CD14-positive monocyte (primary cell): ENCODE data around the gene ANO9. TPM values are rescaled to one million over a fixed set of nuclear protein-coding genes. Genes with fewer than 3 reads are reported as not detected.

Experiments used
- DNase-seq, 3 donors: peaks; one replicate each; pipeline ENCODE4 v3.0.0-alpha.2; 2011 to 2022
- H2AFZ ChIP-seq: 2 replicates; pipeline ENCODE4 v1.6.0; 2012; ENCODE audit warnings: mild to moderate bottlenecking, low read depth, low read length, inconsistent platforms; ENCODE audit not compliant: insufficient read depth, poor library complexity, severe bottlenecking
- H3K27ac ChIP-seq, 2 donors: 1 replicate in 1 of 2; 2 replicates in 1 of 2; pipeline ENCODE4 v1.5.1; 2012 to 2013; ENCODE audit warnings: low read length in 2 of 2, control low read depth in 1 of 2, inconsistent platforms in 1 of 2, low read depth in 1 of 2, mild to moderate bottlenecking in 1 of 2
- H3K27me3 ChIP-seq, 2 donors: one replicate each; pipeline versions ENCODE4 v1.6.0 to v1.6.1; 2011 to 2013; ENCODE audit warnings: low read length in 2 of 2; ENCODE audit not compliant: control insufficient read depth in 2 of 2, insufficient read depth in 2 of 2
- H3K36me3 ChIP-seq, 2 donors: replicated peaks in 1 of 2; 1 replicate in 1 of 2; 2 replicates in 1 of 2; pipeline versions ENCODE4 v1.5.1 to v1.6.1; 2012 to 2013; ENCODE audit warnings: low read length in 2 of 2, control low read depth in 1 of 2, inconsistent platforms in 1 of 2, mild to moderate bottlenecking in 1 of 2; ENCODE audit not compliant: insufficient read depth in 2 of 2, control insufficient read depth in 1 of 2
- H3K4me1 ChIP-seq, 2 donors: 1 replicate in 1 of 2; 2 replicates in 1 of 2; pipeline versions ENCODE4 v1.5.1 to v1.6.1; 2012 to 2013; ENCODE audit warnings: low read length in 2 of 2, control low read depth in 1 of 2, inconsistent platforms in 1 of 2, mild to moderate bottlenecking in 1 of 2, moderate library complexity in 1 of 2; ENCODE audit not compliant: insufficient read depth in 2 of 2, control insufficient read depth in 1 of 2
- H3K4me2 ChIP-seq: replicated peaks from 2 replicates; pipeline ENCODE3; 2012; ENCODE audit warnings: low read length, moderate library complexity, mild to moderate bottlenecking; ENCODE audit not compliant: poor library complexity, severe bottlenecking; ENCODE audit errors: extremely low read depth
- H3K4me3 ChIP-seq, 3 experiments: fragments of 200-600 bp in 1 of 3; sonication (generic) in 1 of 3; replicated peaks in 1 of 3; 1 replicate in 2 of 3; 2 replicates in 1 of 3; pipeline ENCODE4 v1.5.1; 2011 to 2013; ENCODE audit warnings: low read length in 3 of 3, mild to moderate bottlenecking in 3 of 3, control low read depth in 2 of 3, low read depth in 2 of 3, inconsistent platforms in 1 of 3, moderate library complexity in 1 of 3
- H3K79me2 ChIP-seq: 2 replicates; pipeline ENCODE4 v1.6.0; 2012; ENCODE audit warnings: mild to moderate bottlenecking, control low read depth, inconsistent platforms, low read length, moderate library complexity; ENCODE audit not compliant: insufficient read depth
- H3K9ac ChIP-seq: 2 replicates; pipeline ENCODE4 v1.6.0; 2017; ENCODE audit warnings: low read length, mild to moderate bottlenecking; ENCODE audit not compliant: insufficient read depth, poor library complexity, severe bottlenecking
- H3K9me3 ChIP-seq, 2 donors: replicated peaks in 1 of 2; 1 replicate in 1 of 2; 2 replicates in 1 of 2; pipeline versions ENCODE4 v1.5.1 to v1.6.1; 2012 to 2013; ENCODE audit warnings: low read length in 2 of 2, control low read depth in 1 of 2; ENCODE audit not compliant: control insufficient read depth in 1 of 2, insufficient read depth in 1 of 2
- H4K20me1 ChIP-seq: 2 replicates; pipeline ENCODE4 v1.6.0; 2012; ENCODE audit warnings: mild to moderate bottlenecking, low read length, control low read depth, moderate library complexity; ENCODE audit not compliant: insufficient read depth
- H3K27ac Mint-ChIP-seq, 7 donors: one replicate each; pipeline ENCODE4 v1.8.0; 2020; ENCODE audit warnings: mild to moderate bottlenecking in 7 of 7, mixed read lengths in 7 of 7, moderate library complexity in 6 of 7, inconsistent platforms in 2 of 7
- H3K27me3 Mint-ChIP-seq, 3 donors: one replicate each; pipeline ENCODE4 v1.8.0; 2021 to 2022; ENCODE audit warnings: low read depth in 3 of 3, mild to moderate bottlenecking in 3 of 3, mixed read lengths in 3 of 3, moderate library complexity in 3 of 3, inconsistent platforms in 1 of 3
- H3K36me3 Mint-ChIP-seq, 2 donors: one replicate each; pipeline ENCODE4 v1.8.0; 2020; ENCODE audit warnings: mixed read lengths in 2 of 2, inconsistent platforms in 1 of 2, mild to moderate bottlenecking in 1 of 2
- H3K4me1 Mint-ChIP-seq: one replicate; pipeline ENCODE4 v1.8.0; 2020; ENCODE audit warnings: mild to moderate bottlenecking, mixed read lengths
- H3K4me3 Mint-ChIP-seq, 2 donors: one replicate each; pipeline ENCODE4 v1.8.0; 2020; ENCODE audit warnings: mild to moderate bottlenecking in 2 of 2, mixed read lengths in 2 of 2, moderate library complexity in 1 of 2
- H3K9me3 Mint-ChIP-seq, 7 donors: one replicate each; pipeline ENCODE4 v1.8.0; 2020 to 2022; ENCODE audit warnings: mixed read lengths in 7 of 7, mild to moderate bottlenecking in 6 of 7, moderate library complexity in 6 of 7, inconsistent platforms in 2 of 7
- CTCF ChIP-seq: fragments of 200-600 bp; IDR thresholded peaks from one replicate; pipeline ENCODE4 v1.8.0; 2022; ENCODE audit warnings: antibody characterized with exemption, mild to moderate bottlenecking
- WGBS: methylation state at CpG from one replicate; pipeline ENCODE4 v1.1.5; 2013; ENCODE audit warnings: missing lambda C conversion rate; ENCODE audit not compliant: insufficient coverage; 5-methylcytosine and 5-hydroxymethylcytosine counted together
- intact Hi-C, 2 donors: fragments of 100-400 bp; cut with micrococcal nuclease; formaldehyde crosslinking; loops; one replicate each; pipeline versions ENCODE4 v1.15.0 to v1.15.1; 2023
- polyA plus RNA-seq, 3 donors: library from polyadenylated mRNA; depleted of rRNA in 1 of 3; unstranded in 2 of 3; stranded (reverse) in 1 of 3; fragments of 300-500 nt in 2 of 3; fragments of >200 nt in 1 of 3; fragmentation: Illumina TruSeq in 2 of 3; gene quantifications; 1 replicate in 2 of 3; 2 replicates in 1 of 3; pipeline ENCODE4 v1.2.3, GENCODE V29; 2012 to 2021

The ANO9 gene
- polyA plus RNA-seq, 3 donors, result 0.18 to 0.24 TPM; not detected in 1

DNA sequence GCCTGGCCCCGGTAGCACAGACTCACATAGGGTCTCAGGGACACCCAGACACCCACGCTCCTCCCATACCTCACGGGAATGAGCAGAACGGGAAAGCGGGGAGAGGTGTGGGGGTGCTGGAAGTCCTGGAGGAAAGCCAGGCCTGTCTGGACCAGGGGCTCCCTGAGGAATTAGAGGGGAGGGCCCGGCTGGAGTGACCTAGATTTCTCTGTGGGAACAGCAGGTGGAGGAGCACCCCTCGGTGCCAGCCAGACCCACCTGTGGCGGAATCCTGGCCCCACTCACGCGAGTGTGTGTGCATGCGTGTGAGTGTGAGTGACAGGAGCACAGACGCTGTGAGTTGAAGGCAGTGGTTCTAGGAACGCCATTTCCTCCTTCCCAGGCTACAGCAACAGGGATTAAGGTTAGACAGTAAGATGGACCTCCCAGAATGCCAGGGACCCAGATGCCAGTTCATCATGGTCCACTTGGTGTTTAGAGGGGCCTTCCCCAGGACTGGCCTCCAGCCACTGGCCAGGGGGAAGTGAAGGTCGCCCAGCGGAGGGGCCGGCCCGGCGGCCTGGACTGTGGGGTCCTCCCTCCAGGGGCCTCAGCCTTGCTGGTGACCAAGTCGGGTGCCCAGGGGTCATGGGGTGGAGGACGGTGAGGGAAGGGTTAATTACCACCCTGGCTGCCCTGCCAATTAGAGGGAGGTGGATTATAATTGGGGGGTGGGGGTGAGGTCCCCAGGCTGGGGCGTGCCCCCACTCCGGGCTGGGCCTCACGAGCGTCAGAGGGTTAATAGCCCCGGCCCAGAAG is 46.8 kb downstream of the ANO9 start:
- no peaks in the 10 kb centered on the region for H3K36me3 Mint-ChIP-seq
- Histone ChIP-seq H3K4me3 (no peak overlapping the region), H3K4me2 (no peak overlapping the region), H3K27ac (no peak overlapping the region), H2AFZ (no peak overlapping the region), H4K20me1 (no peaks in the 10 kb centered on the region), H3K79me2 (no peaks in the 10 kb centered on the region), H3K4me1 (peaks cover 7 to 11% of the 10 kb centered on the region in 2 donors), H3K36me3 (no peaks in the 10 kb centered on the region), H3K9me3 (peaks cover 7 to 10% of the 10 kb centered on the region in 2 donors), H3K27me3 (peaks cover 0 to 6% of the 10 kb centered on the region in 2 donors), H3K9ac (no peak overlapping the region)
- H3K27ac Mint-ChIP-seq, result no peak overlapping the region
- peaks cover 0 to 10% (median 7%) of the 10 kb centered on the region in 7 donors for H3K9me3 Mint-ChIP-seq
- peaks cover 4% of the 10 kb centered on the region for H3K4me1 Mint-ChIP-seq
- H3K27me3 Mint-ChIP-seq, result peaks cover 2 to 29% (median 23%) of the 10 kb centered on the region in 3 donors
- no peak for DNase-seq
- H3K4me3 Mint-ChIP-seq, result no peak overlapping the region
- no peak for TF ChIP-seq CTCF
- intact Hi-C loops, result no loop called here
- 85% methylated on average over 12 of the region's 25 CpGs for WGBS

- Histone ChIP-seq H3K4me3 (no peak within 1 kb of the TSS), H3K27ac (no peak within 1 kb of the TSS), H3K9ac (no peak within 1 kb of the TSS), H3K9me3 (peaks cover 0 to 3% of the 10 kb centered on the region in 2 donors), H2AFZ (no peak within 1 kb of the TSS), H3K27me3 (peaks cover 0 to 6% of the 10 kb centered on the region in 2 donors), H4K20me1 (no peaks in the 10 kb centered on the region), H3K4me1 (peaks cover 7 to 11% of the 10 kb centered on the region in 2 donors), H3K4me2 (no peak within 1 kb of the TSS), H3K36me3 (no peaks in the 10 kb centered on the region), H3K79me2 (no peaks in the 10 kb centered on the region)
- DNase-seq, result no peak
- H3K36me3 Mint-ChIP-seq, result no peaks in the 10 kb centered on the region
- no peak within 1 kb of the TSS for H3K4me3 Mint-ChIP-seq
- TF ChIP-seq CTCF, result no peak
- H3K4me1 Mint-ChIP-seq, result peaks cover 4% of the 10 kb centered on the region
- H3K9me3 Mint-ChIP-seq, result peaks cover 0 to 4% (median 0%) of the 10 kb centered on the region in 7 donors
- intact Hi-C loops, result no loop called here
- H3K27ac Mint-ChIP-seq, result no peak within 1 kb of the TSS
- WGBS, result 92% methylated on average over 40 of the region's 57 CpGs
- peaks cover 6 to 24% (median 15%) of the 10 kb centered on the region in 3 donors for H3K27me3 Mint-ChIP-seq
Observed at GRCh38 chr11:394034-394857, 47.6 kb downstream of the ANO9 start, which contains the start of gene PKP3. TSS of gene PKP3 (plus strand) at chr11:394209. CDS start at chr11:394293, 84 bp downstream.
